K562 (cell line): ENCODE measurements around the gene MBP. TPM values are rescaled to one million over a fixed set of nuclear protein-coding genes. Genes with fewer than 3 reads are reported as not detected.

Source experiments
- ATAC-seq: fragments of 200-7000 bp; cut with Tn5 transposase; 3 replicates; pipeline ENCODE4 v1.9.1; 2020; ENCODE audit warnings: moderate library complexity
- BruUV-seq: library from RNA; stranded (reverse); fragments of 400-500 nt; replicated peaks from 2 replicates; lab custom pipeline; 2021; lab: Mats Ljungman, UMichigan
- CTCF ChIA-PET: fragments of 300-600 bp; formaldehyde crosslinking; extraction: SDS; loops from one replicate; lab custom pipeline; 2021; ENCODE audit warnings: low intra/inter-chr PET ratio; lab: Yijun Ruan, JAX
- POLR2A ChIA-PET: fragments of 300-600, 350-650 bp; sonication (Branson Sonifier 250); formaldehyde crosslinking; extraction: SDS; loops from one replicate; lab custom pipeline; 2021; ENCODE audit warnings: antibody characterized with exemption, inconsistent platforms; lab: Yijun Ruan, JAX
- DNase-seq, 4 experiments: peaks; one replicate each; pipeline versions ENCODE4 v3.0.0 to v3.0.0-alpha.2; 2011 to 2018; ENCODE audit warnings: low spot score in 3 of 4, mixed read lengths in 3 of 4; ENCODE audit errors: extremely low read depth in 1 of 4
- FAIRE-seq: peaks from 2 replicates; lab custom pipeline; 2011; peaks lifted over from hg19 to GRCh38; lab: Jason Lieb, UNC
- H2AFZ ChIP-seq: 2 replicates; pipeline ENCODE4 v1.6.0; 2011; ENCODE audit warnings: low read depth, low read length, control low read depth, inconsistent platforms
- H3K27ac ChIP-seq: fragments of 200-600 bp; 3 replicates; pipeline ENCODE4 v1.8.0; 2011; ENCODE audit warnings: low read depth, mild to moderate bottlenecking, control low read depth, inconsistent platforms, low read length, moderate library complexity, mixed read lengths; ENCODE audit errors: extremely low read depth
- H3K27me3 ChIP-seq, 2 experiments: fragments of 300-600 bp in 1 of 2; 2 replicates in 1 of 2; 3 replicates in 1 of 2; pipeline versions ENCODE4 v1.6.0 to v1.8.0; 2011; ENCODE audit warnings: inconsistent platforms in 2 of 2, low read length in 2 of 2, mild to moderate bottlenecking in 1 of 2, mixed read lengths in 1 of 2, moderate library complexity in 1 of 2; ENCODE audit not compliant: control insufficient read depth in 2 of 2, insufficient read depth in 2 of 2
- H3K36me3 ChIP-seq: fragments of 300-600 bp; 3 replicates; pipeline ENCODE4 v1.8.0; 2011; ENCODE audit warnings: mild to moderate bottlenecking, low read length, inconsistent platforms; ENCODE audit not compliant: control insufficient read depth, insufficient read depth
- H3K4me1 ChIP-seq, 2 experiments: fragments of 200-600 bp in 1 of 2; replicated peaks in 1 of 2; 2 replicates in 1 of 2; 3 replicates in 1 of 2; pipeline versions ENCODE4 v1.5.1 to v1.8.0; 2011; ENCODE audit warnings: inconsistent platforms in 2 of 2, low read length in 2 of 2, mild to moderate bottlenecking in 1 of 2, mixed read lengths in 1 of 2, moderate library complexity in 1 of 2; ENCODE audit not compliant: control insufficient read depth in 2 of 2, insufficient read depth in 2 of 2
- H3K4me2 ChIP-seq: 2 replicates; pipeline ENCODE4 v1.6.1; 2011; ENCODE audit warnings: low read length, control low read depth, inconsistent platforms, mixed read lengths; ENCODE audit not compliant: insufficient read depth
- H3K4me3 ChIP-seq: fragments of 200-600 bp; sonication (generic), shearing (Covaris generic); 2 replicates; pipeline ENCODE4 v1.5.1; 2016; ENCODE audit warnings: control low read depth, inconsistent platforms
- H3K79me2 ChIP-seq: fragments of 200-600 bp; 3 replicates; pipeline ENCODE4 v1.8.0; 2011; ENCODE audit warnings: low read length, inconsistent platforms; ENCODE audit not compliant: control insufficient read depth, insufficient read depth
- H3K9ac ChIP-seq, 2 experiments: 2 replicates each; pipeline versions ENCODE4 v1.6.0 to v1.6.1; 2011; ENCODE audit warnings: low read depth in 2 of 2, low read length in 2 of 2, control low read depth in 1 of 2, inconsistent platforms in 1 of 2, mild to moderate bottlenecking in 1 of 2, mixed read lengths in 1 of 2; ENCODE audit not compliant: insufficient read depth in 1 of 2
- H3K9me1 ChIP-seq: one replicate; pipeline ENCODE4 v1.6.0; 2011; ENCODE audit warnings: inconsistent platforms, mild to moderate bottlenecking, low read length, moderate library complexity; ENCODE audit not compliant: control insufficient read depth, insufficient read depth
- H3K9me3 ChIP-seq: replicated peaks from 2 replicates; pipeline ENCODE4 v1.5.1; 2011; ENCODE audit warnings: low read depth, low read length, inconsistent platforms; ENCODE audit not compliant: control insufficient read depth, insufficient read depth
- H4K20me1 ChIP-seq: replicated peaks from 2 replicates; pipeline ENCODE4 v1.6.1; 2011; ENCODE audit warnings: low read length, inconsistent platforms, mixed read lengths; ENCODE audit not compliant: control insufficient read depth, insufficient read depth
- CCNT2 ChIP-seq: IDR thresholded peaks from 2 replicates; pipeline ENCODE4 v1.6.1; 2011; ENCODE audit warnings: borderline replicate concordance, low read depth, mild to moderate bottlenecking, moderate library complexity, mixed read lengths, low read length; ENCODE audit not compliant: insufficient read length; ENCODE audit errors: extremely low read depth
- CHD1 ChIP-seq: fragments of 200-600 bp; sonication (generic); IDR thresholded peaks from one replicate; pipeline ENCODE4 v1.6.1; 2012; ENCODE audit warnings: mild to moderate bottlenecking, moderate library complexity, low read length, inconsistent platforms
- DACH1 ChIP-seq: fragments of 450-650 bp; IDR thresholded peaks from 2 replicates; pipeline ENCODE4 v1.6.1; 2018; ENCODE audit not compliant: partially characterized antibody
- DDX20 ChIP-seq: fragments of 450-650 bp; IDR thresholded peaks from 2 replicates; pipeline ENCODE4 v1.6.1; 2016; ENCODE audit warnings: missing genetic modification characterization, low read depth, mild to moderate bottlenecking, missing compliant biosample characterization, moderate library complexity
- ESRRB ChIP-seq: fragments of 250-450 bp; sonication (Bioruptor Pico); IDR thresholded peaks from 2 replicates; pipeline ENCODE4 v1.5.0; 2020; ENCODE audit warnings: mild to moderate bottlenecking, moderate library complexity, borderline replicate concordance
- GATA2 ChIP-seq: sonication (generic); formaldehyde crosslinking; IDR thresholded peaks from 2 replicates; pipeline ENCODE4 v1.4.0; 2020; ENCODE audit warnings: mild to moderate bottlenecking, missing genetic modification reagents
- NR2C1 ChIP-seq, 2 experiments: fragments of 450-650 bp; IDR thresholded peaks; 2 replicates each; pipeline ENCODE4 v1.6.1; 2017; ENCODE audit warnings: mild to moderate bottlenecking in 2 of 2, antibody characterized with exemption in 1 of 2, inconsistent platforms in 1 of 2, missing compliant biosample characterization in 1 of 2, missing genetic modification characterization in 1 of 2
- PHF8 ChIP-seq: fragments of 200-600 bp; sonication (generic); IDR thresholded peaks from 2 replicates; pipeline ENCODE4 v1.6.1; 2012; ENCODE audit warnings: mixed run types, mild to moderate bottlenecking, inconsistent platforms, low read length, moderate library complexity, borderline replicate concordance
- TFE3 ChIP-seq: fragments of 450-650 bp; formaldehyde crosslinking; IDR thresholded peaks from 2 replicates; pipeline ENCODE4 v1.4.0; 2020; ENCODE audit warnings: mild to moderate bottlenecking, mixed read lengths
- ZFPM2 ChIP-seq: fragments of 250-450 bp; sonication (Bioruptor Pico); IDR thresholded peaks from 2 replicates; pipeline ENCODE4 v1.5.1; 2022; ENCODE audit warnings: mild to moderate bottlenecking
- ZNF551 ChIP-seq: fragments of 250-450 bp; sonication (Bioruptor Pico); IDR thresholded peaks from 2 replicates; pipeline ENCODE4 v1.5.0; 2021; ENCODE audit warnings: mild to moderate bottlenecking, moderate library complexity
- WGBS: fragments of 100-300 bp; shearing (Covaris generic); methylation state at CpG from one replicate; pipeline ENCODE4 v1.1.6; 2016; ENCODE audit warnings: low coverage, mixed read lengths; ENCODE audit not compliant: insufficient coverage; ENCODE audit errors: missing lambda C conversion rate; 5-methylcytosine and 5-hydroxymethylcytosine counted together
- in situ Hi-C: fragments of 300-500 bp; cut with MboI; formaldehyde crosslinking; loops from 4 replicates; pipeline ENCODE4 v1.15.0; 2018; ENCODE audit warnings: inconsistent platforms, mixed read lengths
- intact Hi-C: fragments of 100-400 bp; cut with micrococcal nuclease; formaldehyde crosslinking; loops from 2 replicates; pipeline ENCODE4 v1.14.2; 2022
- polyA plus RNA-seq, 8 experiments: library from polyadenylated mRNA; depleted of rRNA in 4 of 8; stranded (reverse) in 5 of 8; unstranded in 3 of 8; fragments of >200 nt; fragmentation: Nextera tagmentation in 2 of 8; fragmentation: Illumina TruSeq in 1 of 8; extraction: Ambion mirVana in 2 of 8; extraction: Trizol in 1 of 8; gene quantifications; 2 replicates each; pipeline versions ENCODE4 v1.2.1 to v1.2.3, GENCODE V29; 2011 to 2014; ENCODE audit warnings: inconsistent platforms in 1 of 8, missing spikeins in 1 of 8
- total RNA-seq, 7 experiments: library from RNA; depleted of rRNA in 6 of 7; stranded (reverse); fragments of >200 nt in 6 of 7; fragmentation: Illumina TruSeq in 2 of 7; extraction: Trizol in 2 of 7; gene quantifications; 2 replicates each; pipeline versions ENCODE4 v1.2.1 to v1.2.3, GENCODE V29; 2011 to 2021; ENCODE audit warnings: low replicate concordance in 1 of 7
- TF ChIP-seq, protein P1 (sequence below): fragments of 250-450 bp; sonication (Bioruptor Pico); IDR thresholded peaks from 2 replicates; pipeline ENCODE4 v1.5.0; 2022; ENCODE audit warnings: mild to moderate bottlenecking
- TF ChIP-seq, protein P2 (sequence below): conservative IDR thresholded peaks from 2 replicates; pipeline ENCODE4 v1.6.1; 2011; ENCODE audit warnings: low read depth, mild to moderate bottlenecking, low read length; ENCODE audit not compliant: control insufficient read depth

The MBP gene
- total and polyA plus RNA-seq, 9 of the 15 experiments (the other 6 are each of a cell fraction or from before 2014, with no cell fraction given): 0.09 TPM; not detected in 8

DNA sequence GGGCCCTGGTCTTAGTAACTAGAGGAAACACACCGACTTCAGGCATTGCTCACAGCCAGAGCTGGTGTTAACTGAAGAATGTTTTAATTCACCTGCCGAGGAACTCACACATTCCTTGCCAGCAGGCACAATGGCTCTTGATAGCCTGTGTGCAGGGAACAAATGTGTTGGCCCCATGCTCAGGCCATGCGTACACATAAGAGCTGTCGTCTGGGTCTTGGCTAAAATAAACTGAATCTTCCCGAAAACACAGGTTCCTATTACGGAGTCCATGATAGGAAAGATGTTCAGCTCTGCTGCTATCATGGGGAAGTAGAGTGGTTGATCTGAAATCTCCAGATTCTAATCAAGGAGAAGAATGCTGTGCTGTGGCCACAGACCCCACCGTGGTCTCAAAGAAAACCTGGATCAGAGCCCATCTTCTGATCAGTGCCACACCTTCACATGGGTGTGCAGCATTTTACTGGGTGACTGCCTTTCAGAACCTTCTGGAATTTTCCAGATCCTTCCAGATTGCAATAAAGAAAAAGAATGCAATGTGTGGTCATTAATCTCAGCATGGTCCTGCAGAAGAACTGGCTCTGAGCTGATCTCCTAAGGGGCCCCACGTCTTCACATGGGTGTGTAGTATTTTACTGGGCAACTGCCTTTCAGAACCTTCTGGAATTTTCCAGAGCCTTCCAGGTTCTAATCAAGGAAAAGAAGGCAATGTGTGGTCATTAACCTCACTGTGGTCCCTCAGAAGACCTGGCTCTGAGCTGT lies 17.2 kb downstream of the MBP start:
- ATAC-seq (no peak), DNase-seq (no peak), FAIRE-seq (no peak)
- H3K27ac ChIP-seq: no peak overlapping the region
- ChIA-PET POLR2A (no interaction called here), CTCF (no interaction called here)
- no peak overlapping the region for H3K4me2 ChIP-seq
- H3K36me3 ChIP-seq: no peaks in the 10 kb centered on the region
- peaks cover 0 to 5% of the 10 kb centered on the region in 2 experiments; a peak in 1 of 5 replicates for H3K4me1 ChIP-seq
- peaks cover 0 to 32% of the 10 kb centered on the region in 2 experiments; a peak in 2 of 5 replicates for H3K27me3 ChIP-seq
- H3K9me1 ChIP-seq: no peaks in the 10 kb centered on the region
- H3K79me2 ChIP-seq: no peaks in the 10 kb centered on the region
- no peak overlapping the region for H3K4me3 ChIP-seq
- WGBS: 11% methylated on average over 8 of the region's 8 CpGs
- BruUV-seq: no TSS peak
- no peaks in the 10 kb centered on the region for H3K9me3 ChIP-seq
- intact Hi-C loops (no loop called here), in situ Hi-C loops (no loop called here)
- no peaks in the 10 kb centered on the region for H4K20me1 ChIP-seq
- no peak for TF ChIP-seq ZFPM2 (CRISPR knock-in tag)
- TF ChIP-seq, protein P1, sequence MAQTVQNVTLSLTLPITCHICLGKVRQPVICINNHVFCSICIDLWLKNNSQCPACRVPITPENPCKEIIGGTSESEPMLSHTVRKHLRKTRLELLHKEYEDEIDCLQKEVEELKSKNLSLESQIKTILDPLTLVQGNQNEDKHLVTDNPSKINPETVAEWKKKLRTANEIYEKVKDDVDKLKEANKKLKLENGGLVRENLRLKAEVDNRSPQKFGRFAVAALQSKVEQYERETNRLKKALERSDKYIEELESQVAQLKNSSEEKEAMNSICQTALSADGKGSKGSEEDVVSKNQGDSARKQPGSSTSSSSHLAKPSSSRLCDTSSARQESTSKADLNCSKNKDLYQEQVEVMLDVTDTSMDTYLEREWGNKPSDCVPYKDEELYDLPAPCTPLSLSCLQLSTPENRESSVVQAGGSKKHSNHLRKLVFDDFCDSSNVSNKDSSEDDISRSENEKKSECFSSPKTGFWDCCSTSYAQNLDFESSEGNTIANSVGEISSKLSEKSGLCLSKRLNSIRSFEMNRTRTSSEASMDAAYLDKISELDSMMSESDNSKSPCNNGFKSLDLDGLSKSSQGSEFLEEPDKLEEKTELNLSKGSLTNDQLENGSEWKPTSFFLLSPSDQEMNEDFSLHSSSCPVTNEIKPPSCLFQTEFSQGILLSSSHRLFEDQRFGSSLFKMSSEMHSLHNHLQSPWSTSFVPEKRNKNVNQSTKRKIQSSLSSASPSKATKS (CRISPR knock-in tag): no peak
- TF ChIP-seq NR2C1 (IDR thresholded peaks at IDR 0.05): no peak
- TF ChIP-seq NR2C1 (tag; IDR thresholded peaks at IDR 0.05): no peak
- TF ChIP-seq ESRRB (CRISPR knock-in tag): no peak
- TF ChIP-seq CHD1: no peak
- no peak for TF ChIP-seq DDX20 (tag)
- TF ChIP-seq GATA2 (CRISPR knock-in tag): no peak
- no peak for TF ChIP-seq PHF8
- no peak for TF ChIP-seq TFE3 (CRISPR knock-in tag)
- no peak for TF ChIP-seq CCNT2
- TF ChIP-seq DACH1: no peak
- TF ChIP-seq, protein P2, sequence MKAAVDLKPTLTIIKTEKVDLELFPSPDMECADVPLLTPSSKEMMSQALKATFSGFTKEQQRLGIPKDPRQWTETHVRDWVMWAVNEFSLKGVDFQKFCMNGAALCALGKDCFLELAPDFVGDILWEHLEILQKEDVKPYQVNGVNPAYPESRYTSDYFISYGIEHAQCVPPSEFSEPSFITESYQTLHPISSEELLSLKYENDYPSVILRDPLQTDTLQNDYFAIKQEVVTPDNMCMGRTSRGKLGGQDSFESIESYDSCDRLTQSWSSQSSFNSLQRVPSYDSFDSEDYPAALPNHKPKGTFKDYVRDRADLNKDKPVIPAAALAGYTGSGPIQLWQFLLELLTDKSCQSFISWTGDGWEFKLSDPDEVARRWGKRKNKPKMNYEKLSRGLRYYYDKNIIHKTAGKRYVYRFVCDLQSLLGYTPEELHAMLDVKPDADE: no peak
- no peak for TF ChIP-seq ZNF551
- H2AFZ ChIP-seq: no peak overlapping the region
- H3K9ac ChIP-seq: no peak overlapping the region
